ENCODE results near the gene IL17RA.

IL17RA gene

GRCh38 chr22:17119481-17120202 is 34.8 kb downstream of the IL17RA start:
- no peak overlapping the region for H3K27ac ChIP-seq (ENCODE audit: low read depth, low read length, poor library complexity, severe bottlenecking)
- H3K4me3 ChIP-seq (ENCODE audit: low read depth, low read length, poor library complexity, severe bottlenecking) = no peak overlapping the region
- TF ChIP-seq CTCF (IDR thresholded peaks at IDR 0.05; ENCODE audit: low read length) (peak; percentile 31; the same call in 1 of the 2 replicates), EZH2 (IDR thresholded peaks at IDR 0.05; ENCODE audit: borderline replicate concordance, low read length) (no peak)
- no peaks in the 10 kb centered on the region for H3K9me3 ChIP-seq (ENCODE audit: low read length)
- no peaks in the 10 kb centered on the region for H4K20me1 ChIP-seq (ENCODE audit: insufficient read depth, low read length)
- H3F3A ChIP-seq (ENCODE audit: insufficient read depth, low read length) = no peaks in the 10 kb centered on the region
- 0 out of 2 replicates have a peak, but pooled peaks cover 4% of the 10 kb centered on the region for H3K27me3 ChIP-seq (ENCODE audit: insufficient read depth, low read length)
- no peaks in the 10 kb centered on the region for H3K36me3 ChIP-seq (ENCODE audit: insufficient read depth, low read length)
- no peaks in the 10 kb centered on the region for H3K4me1 ChIP-seq (ENCODE audit: insufficient read depth, low read length, severe bottlenecking)
- H3K79me2 ChIP-seq (ENCODE audit: insufficient read depth, low read length) = no peaks in the 10 kb centered on the region
- H3K9me2 ChIP-seq (ENCODE audit: low read depth, low read length) = no peaks in the 10 kb centered on the region
- no peak overlapping the region for H3K4me2 ChIP-seq (ENCODE audit: low read length)
- H2AFZ ChIP-seq (ENCODE audit: low read length) = no peak overlapping the region
- H3K9ac ChIP-seq (ENCODE audit: low read length) = no peak overlapping the region

- H3K9me3 ChIP-seq (ENCODE audit: low read length) = no peaks in the 10 kb centered on the region
- no peak overlapping the region for H3K4me2 ChIP-seq (ENCODE audit: low read length)
- TF ChIP-seq CTCF (IDR thresholded peaks at IDR 0.05; ENCODE audit: low read length) (no peak), EZH2 (IDR thresholded peaks at IDR 0.05; ENCODE audit: borderline replicate concordance, low read length) (no peak)
- H3K4me1 ChIP-seq (ENCODE audit: insufficient read depth, low read length, severe bottlenecking) = no peaks in the 10 kb centered on the region
- H3K79me2 ChIP-seq (ENCODE audit: insufficient read depth, low read length) = no peaks in the 10 kb centered on the region
- 0 out of 2 replicates have a peak, but pooled peaks cover 1% of the 10 kb centered on the region for H3K27me3 ChIP-seq (ENCODE audit: insufficient read depth, low read length)
- no peaks in the 10 kb centered on the region for H3K9me2 ChIP-seq (ENCODE audit: low read depth, low read length)
- H4K20me1 ChIP-seq (ENCODE audit: insufficient read depth, low read length) = no peaks in the 10 kb centered on the region
- H3K36me3 ChIP-seq (ENCODE audit: insufficient read depth, low read length) = no peaks in the 10 kb centered on the region
- H3K4me3 ChIP-seq (ENCODE audit: low read depth, low read length, poor library complexity, severe bottlenecking) = peak overlapping the region; percentile 60
- H3F3A ChIP-seq (ENCODE audit: insufficient read depth, low read length) = no peaks in the 10 kb centered on the region
- no peak overlapping the region for H2AFZ ChIP-seq (ENCODE audit: low read length)
- no peak overlapping the region for H3K27ac ChIP-seq (ENCODE audit: low read depth, low read length, poor library complexity, severe bottlenecking)
- no peak overlapping the region for H3K9ac ChIP-seq (ENCODE audit: low read length)
These were observed 35.5 kb downstream of the IL17RA start for GRCh38 chr22:17120281-17120680.

GRCh38 chr22:17120711-17121232 is 36.0 kb downstream of the IL17RA start:
- H3K4me1 ChIP-seq (ENCODE audit: insufficient read depth, low read length, severe bottlenecking) = no peaks in the 10 kb centered on the region
- H3K27ac ChIP-seq (ENCODE audit: low read depth, low read length, poor library complexity, severe bottlenecking) = no peak overlapping the region
- H3K4me2 ChIP-seq (ENCODE audit: low read length) = peak overlapping the region; percentile 71

More at GRCh38 chr22:17120711-17121232, 36.0 kb downstream of the IL17RA start:
- Histone ChIP-seq H4K20me1 (ENCODE audit: insufficient read depth, low read length) (no peaks in the 10 kb centered on the region), H3K9ac (ENCODE audit: low read length) (no peak overlapping the region; the same call in 1 of the 2 replicates), H2AFZ (ENCODE audit: low read length) (no peak overlapping the region), H3K27me3 (ENCODE audit: insufficient read depth, low read length) (no peaks in the 10 kb centered on the region), H3K36me3 (ENCODE audit: insufficient read depth, low read length) (no peaks in the 10 kb centered on the region), H3K9me2 (ENCODE audit: low read depth, low read length) (no peaks in the 10 kb centered on the region), H3K79me2 (ENCODE audit: insufficient read depth, low read length) (no peaks in the 10 kb centered on the region), H3F3A (ENCODE audit: insufficient read depth, low read length) (no peaks in the 10 kb centered on the region), H3K4me3 (ENCODE audit: low read depth, low read length, poor library complexity, severe bottlenecking) (peak overlapping the region; percentile 60), H3K9me3 (ENCODE audit: low read length) (no peaks in the 10 kb centered on the region)
- TF ChIP-seq CTCF (IDR thresholded peaks at IDR 0.05; ENCODE audit: low read length) (no peak), EZH2 (IDR thresholded peaks at IDR 0.05; ENCODE audit: borderline replicate concordance, low read length) (no peak)

Data from OCI-LY1 (cell line).